ENCODE data around the gene NSDHL. TPM values are rescaled to one million over a fixed set of nuclear protein-coding genes. Genes with fewer than 3 reads are reported as not detected.

The NSDHL gene
- polyA plus RNA-seq, 2 of the 4 experiments (the other 2 are of a cell fraction), result 24.9 to 50.5 TPM

DNA sequence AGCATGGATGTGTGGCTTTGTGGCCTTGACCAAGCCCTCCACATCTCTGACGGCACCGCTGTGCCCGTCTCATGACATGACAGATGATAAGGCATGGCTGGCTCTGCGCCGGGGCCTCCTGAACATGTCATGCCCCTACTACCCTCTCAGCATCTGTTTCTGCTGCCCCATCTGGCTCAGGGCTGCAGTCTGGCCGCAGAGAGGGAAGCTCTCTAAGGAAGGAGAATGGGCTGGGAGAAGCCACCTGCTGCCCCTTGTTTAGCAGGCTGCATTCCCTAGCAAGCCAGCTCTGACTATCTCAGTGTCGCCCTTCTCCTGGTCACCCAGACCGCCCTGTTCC lies 74.2 kb downstream of the NSDHL start:
- Histone ChIP-seq H3K4me3 (no peak overlapping the region), H3K9me3 (no peaks in the 10 kb centered on the region), H3K4me1 (peaks cover 5% of the 10 kb centered on the region; the same call in 2 of the 3 replicates), H3K4me2 (no peak overlapping the region), H3K27ac (no peak overlapping the region)
- ChIA-PET CTCF (interaction anchor here (0.6 to 2.2 kb wide), 9 partner anchors 8 to 819 kb away, joined by 3 to 17 read pairs (median 4); partner anchors contain the start of gene BCAP31), POLR2A (no interaction called here)
- no peak for ATAC-seq
- FAIRE-seq, result no peak
- WGBS (ENCODE audit: missing lambda C conversion rate), result 81% methylated on average over 8 of the region's 8 CpGs
- TF ChIP-seq BHLHE40 (IDR thresholded peaks at IDR 0.05; ENCODE audit: low read depth, low read length) (no peak), NFE2L2 (conservative IDR thresholded peaks at IDR 0.05; ENCODE audit: low read length) (no peak), SREBF2 (IDR thresholded peaks at IDR 0.05) (no peak), HOXB13 (CRISPR knock-in tag; IDR thresholded peaks at IDR 0.05; ENCODE audit: low read depth) (no peak), CBX2 (IDR thresholded peaks at IDR 0.05; ENCODE audit: borderline replicate concordance, low read depth) (no peak), POLR2A (IDR thresholded peaks at IDR 0.05; ENCODE audit: low read length) (no peak), FOSL2 (IDR thresholded peaks at IDR 0.05) (no peak), FOSL2 (CRISPR knock-in tag; IDR thresholded peaks at IDR 0.05) (no peak)
- TF ChIP-seq, protein P1, sequence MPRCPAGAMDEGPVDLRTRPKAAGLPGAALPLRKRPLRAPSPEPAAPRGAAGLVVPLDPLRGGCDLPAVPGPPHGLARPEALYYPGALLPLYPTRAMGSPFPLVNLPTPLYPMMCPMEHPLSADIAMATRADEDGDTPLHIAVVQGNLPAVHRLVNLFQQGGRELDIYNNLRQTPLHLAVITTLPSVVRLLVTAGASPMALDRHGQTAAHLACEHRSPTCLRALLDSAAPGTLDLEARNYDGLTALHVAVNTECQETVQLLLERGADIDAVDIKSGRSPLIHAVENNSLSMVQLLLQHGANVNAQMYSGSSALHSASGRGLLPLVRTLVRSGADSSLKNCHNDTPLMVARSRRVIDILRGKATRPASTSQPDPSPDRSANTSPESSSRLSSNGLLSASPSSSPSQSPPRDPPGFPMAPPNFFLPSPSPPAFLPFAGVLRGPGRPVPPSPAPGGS (IDR thresholded peaks at IDR 0.05), result no peak
- TF ChIP-seq, protein P2, sequence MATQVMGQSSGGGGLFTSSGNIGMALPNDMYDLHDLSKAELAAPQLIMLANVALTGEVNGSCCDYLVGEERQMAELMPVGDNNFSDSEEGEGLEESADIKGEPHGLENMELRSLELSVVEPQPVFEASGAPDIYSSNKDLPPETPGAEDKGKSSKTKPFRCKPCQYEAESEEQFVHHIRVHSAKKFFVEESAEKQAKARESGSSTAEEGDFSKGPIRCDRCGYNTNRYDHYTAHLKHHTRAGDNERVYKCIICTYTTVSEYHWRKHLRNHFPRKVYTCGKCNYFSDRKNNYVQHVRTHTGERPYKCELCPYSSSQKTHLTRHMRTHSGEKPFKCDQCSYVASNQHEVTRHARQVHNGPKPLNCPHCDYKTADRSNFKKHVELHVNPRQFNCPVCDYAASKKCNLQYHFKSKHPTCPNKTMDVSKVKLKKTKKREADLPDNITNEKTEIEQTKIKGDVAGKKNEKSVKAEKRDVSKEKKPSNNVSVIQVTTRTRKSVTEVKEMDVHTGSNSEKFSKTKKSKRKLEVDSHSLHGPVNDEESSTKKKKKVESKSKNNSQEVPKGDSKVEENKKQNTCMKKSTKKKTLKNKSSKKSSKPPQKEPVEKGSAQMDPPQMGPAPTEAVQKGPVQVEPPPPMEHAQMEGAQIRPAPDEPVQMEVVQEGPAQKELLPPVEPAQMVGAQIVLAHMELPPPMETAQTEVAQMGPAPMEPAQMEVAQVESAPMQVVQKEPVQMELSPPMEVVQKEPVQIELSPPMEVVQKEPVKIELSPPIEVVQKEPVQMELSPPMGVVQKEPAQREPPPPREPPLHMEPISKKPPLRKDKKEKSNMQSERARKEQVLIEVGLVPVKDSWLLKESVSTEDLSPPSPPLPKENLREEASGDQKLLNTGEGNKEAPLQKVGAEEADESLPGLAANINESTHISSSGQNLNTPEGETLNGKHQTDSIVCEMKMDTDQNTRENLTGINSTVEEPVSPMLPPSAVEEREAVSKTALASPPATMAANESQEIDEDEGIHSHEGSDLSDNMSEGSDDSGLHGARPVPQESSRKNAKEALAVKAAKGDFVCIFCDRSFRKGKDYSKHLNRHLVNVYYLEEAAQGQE (IDR thresholded peaks at IDR 0.05), result no peak
- no peak for DNase-seq (ENCODE audit: low read depth in 1 of 2, low spot score in 1 of 2)

DNA sequence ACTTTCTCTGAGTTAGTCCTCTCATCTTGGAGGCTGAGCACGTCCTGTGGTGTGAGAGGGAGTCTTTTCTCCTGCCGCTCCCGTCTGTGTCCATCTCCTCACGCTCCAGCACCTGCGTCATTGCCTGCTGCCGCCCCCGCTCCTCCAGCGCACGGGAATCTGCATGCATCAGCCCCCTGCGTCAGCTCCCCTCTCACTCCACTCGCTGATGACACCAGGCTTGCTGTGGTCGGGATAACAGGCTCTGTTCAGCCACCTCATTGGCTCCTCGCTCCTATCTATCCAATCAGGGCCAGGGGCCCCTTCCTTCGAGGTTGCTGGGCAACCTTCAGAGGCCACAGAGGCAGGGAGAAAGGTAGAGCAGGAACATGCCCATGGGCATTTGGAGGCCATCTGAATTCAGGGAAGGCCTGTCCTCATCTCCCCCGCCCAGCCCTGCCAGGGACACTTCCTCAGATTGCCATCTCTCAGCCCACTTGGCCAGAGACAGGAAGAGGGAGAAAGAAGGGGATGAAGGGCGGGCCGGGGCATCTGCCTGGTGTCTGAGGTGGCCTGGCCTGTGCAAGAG lies 76.3 kb downstream of the NSDHL start:
- H3K9me3 ChIP-seq, result no peaks in the 10 kb centered on the region
- H3K4me1 ChIP-seq, result peaks cover 5% of the 10 kb centered on the region; the same call in 2 of the 3 replicates
- H3K4me2 ChIP-seq, result no peak overlapping the region
- no peak overlapping the region for H3K27ac ChIP-seq
- no peak for ATAC-seq
- no peak for TF ChIP-seq MYC (IDR thresholded peaks at IDR 0.05; ENCODE audit: borderline replicate concordance, low read length)
- TF ChIP-seq TP53 (CRISPR knock-in tag; IDR thresholded peaks at IDR 0.05), result no peak
- TF ChIP-seq JUNB (IDR thresholded peaks at IDR 0.05), result no peak
- no peak for TF ChIP-seq BHLHE40 (IDR thresholded peaks at IDR 0.05; ENCODE audit: low read depth, low read length)
- TF ChIP-seq, protein P3, sequence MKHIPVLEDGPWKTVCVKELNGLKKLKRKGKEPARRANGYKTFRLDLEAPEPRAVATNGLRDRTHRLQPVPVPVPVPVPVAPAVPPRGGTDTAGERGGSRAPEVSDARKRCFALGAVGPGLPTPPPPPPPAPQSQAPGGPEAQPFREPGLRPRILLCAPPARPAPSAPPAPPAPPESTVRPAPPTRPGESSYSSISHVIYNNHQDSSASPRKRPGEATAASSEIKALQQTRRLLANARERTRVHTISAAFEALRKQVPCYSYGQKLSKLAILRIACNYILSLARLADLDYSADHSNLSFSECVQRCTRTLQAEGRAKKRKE (CRISPR knock-in tag; IDR thresholded peaks at IDR 0.05; ENCODE audit: low read depth), result no peak
- no peak for TF ChIP-seq MAFK (IDR thresholded peaks at IDR 0.05; ENCODE audit: partially characterized antibody)
- TF ChIP-seq, protein P4, sequence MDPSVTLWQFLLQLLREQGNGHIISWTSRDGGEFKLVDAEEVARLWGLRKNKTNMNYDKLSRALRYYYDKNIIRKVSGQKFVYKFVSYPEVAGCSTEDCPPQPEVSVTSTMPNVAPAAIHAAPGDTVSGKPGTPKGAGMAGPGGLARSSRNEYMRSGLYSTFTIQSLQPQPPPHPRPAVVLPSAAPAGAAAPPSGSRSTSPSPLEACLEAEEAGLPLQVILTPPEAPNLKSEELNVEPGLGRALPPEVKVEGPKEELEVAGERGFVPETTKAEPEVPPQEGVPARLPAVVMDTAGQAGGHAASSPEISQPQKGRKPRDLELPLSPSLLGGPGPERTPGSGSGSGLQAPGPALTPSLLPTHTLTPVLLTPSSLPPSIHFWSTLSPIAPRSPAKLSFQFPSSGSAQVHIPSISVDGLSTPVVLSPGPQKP (IDR thresholded peaks at IDR 0.05; ENCODE audit: low read depth, low read length), result no peak
- TF ChIP-seq RAD21 (conservative IDR thresholded peaks at IDR 0.05 in 1 of 2, IDR thresholded peaks at IDR 0.05 in 1 of 2), result no peak
- TF ChIP-seq SMC3 (IDR thresholded peaks at IDR 0.05), result no peak
- TF ChIP-seq, protein P5, sequence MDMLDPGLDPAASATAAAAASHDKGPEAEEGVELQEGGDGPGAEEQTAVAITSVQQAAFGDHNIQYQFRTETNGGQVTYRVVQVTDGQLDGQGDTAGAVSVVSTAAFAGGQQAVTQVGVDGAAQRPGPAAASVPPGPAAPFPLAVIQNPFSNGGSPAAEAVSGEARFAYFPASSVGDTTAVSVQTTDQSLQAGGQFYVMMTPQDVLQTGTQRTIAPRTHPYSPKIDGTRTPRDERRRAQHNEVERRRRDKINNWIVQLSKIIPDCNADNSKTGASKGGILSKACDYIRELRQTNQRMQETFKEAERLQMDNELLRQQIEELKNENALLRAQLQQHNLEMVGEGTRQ (IDR thresholded peaks at IDR 0.05), result no peak
- TF ChIP-seq NFE2L2 (conservative IDR thresholded peaks at IDR 0.05; ENCODE audit: low read length), result no peak
- TF ChIP-seq, protein P1 (IDR thresholded peaks at IDR 0.05), result no peak
- TF ChIP-seq HDAC2 (IDR thresholded peaks at IDR 0.05), result no peak
- no peak for FAIRE-seq
- POLR2A ChIA-PET, result no interaction called here
- DNase-seq (ENCODE audit: low read depth in 1 of 2, low spot score in 1 of 2), result no peak
- 80% methylated on average over 17 of the region's 17 CpGs for WGBS (ENCODE audit: missing lambda C conversion rate)
- CTCF ChIA-PET, result interaction anchor here (2.0 to 2.2 kb wide), 3 partner anchors 8 to 19 kb away, joined by 7 to 17 read pairs (median 15); no protein-coding TSS in a partner anchor
- no peak overlapping the region for H3K4me3 ChIP-seq
